ENCODE results near the gene GLCCI1. TPM values are rescaled to one million over a fixed set of nuclear protein-coding genes. Genes with fewer than 3 reads are reported as not detected.

Gene GLCCI1
- total RNA-seq, 4 donors from 2014 or later = 15.6 to 24.0 (median 21.7) TPM

DNA sequence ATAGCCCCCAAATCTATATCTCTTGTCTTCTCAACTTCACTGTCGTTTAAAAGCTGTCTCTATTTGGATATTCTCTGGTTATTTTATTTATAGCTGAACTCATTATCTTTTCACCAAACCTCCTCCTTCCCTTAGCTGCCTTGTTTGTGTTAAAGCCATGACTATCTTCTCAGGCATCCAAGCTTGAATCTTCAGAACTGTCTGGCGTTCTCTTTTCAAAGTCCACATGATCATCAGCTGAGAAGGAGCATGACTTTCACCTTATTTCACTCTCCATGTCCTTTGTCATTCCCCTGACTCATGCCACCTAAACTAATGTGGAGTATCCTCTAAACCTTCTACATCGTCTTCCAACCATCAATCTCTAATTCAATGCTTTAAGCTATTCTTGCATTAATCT lies 5.7 kb upstream of the GLCCI1 start:
- TF ChIP-seq, protein P1, sequence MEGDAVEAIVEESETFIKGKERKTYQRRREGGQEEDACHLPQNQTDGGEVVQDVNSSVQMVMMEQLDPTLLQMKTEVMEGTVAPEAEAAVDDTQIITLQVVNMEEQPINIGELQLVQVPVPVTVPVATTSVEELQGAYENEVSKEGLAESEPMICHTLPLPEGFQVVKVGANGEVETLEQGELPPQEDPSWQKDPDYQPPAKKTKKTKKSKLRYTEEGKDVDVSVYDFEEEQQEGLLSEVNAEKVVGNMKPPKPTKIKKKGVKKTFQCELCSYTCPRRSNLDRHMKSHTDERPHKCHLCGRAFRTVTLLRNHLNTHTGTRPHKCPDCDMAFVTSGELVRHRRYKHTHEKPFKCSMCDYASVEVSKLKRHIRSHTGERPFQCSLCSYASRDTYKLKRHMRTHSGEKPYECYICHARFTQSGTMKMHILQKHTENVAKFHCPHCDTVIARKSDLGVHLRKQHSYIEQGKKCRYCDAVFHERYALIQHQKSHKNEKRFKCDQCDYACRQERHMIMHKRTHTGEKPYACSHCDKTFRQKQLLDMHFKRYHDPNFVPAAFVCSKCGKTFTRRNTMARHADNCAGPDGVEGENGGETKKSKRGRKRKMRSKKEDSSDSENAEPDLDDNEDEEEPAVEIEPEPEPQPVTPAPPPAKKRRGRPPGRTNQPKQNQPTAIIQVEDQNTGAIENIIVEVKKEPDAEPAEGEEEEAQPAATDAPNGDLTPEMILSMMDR (IDR thresholded peaks at IDR 0.05; ENCODE audit: low read depth) = no peak

DNA sequence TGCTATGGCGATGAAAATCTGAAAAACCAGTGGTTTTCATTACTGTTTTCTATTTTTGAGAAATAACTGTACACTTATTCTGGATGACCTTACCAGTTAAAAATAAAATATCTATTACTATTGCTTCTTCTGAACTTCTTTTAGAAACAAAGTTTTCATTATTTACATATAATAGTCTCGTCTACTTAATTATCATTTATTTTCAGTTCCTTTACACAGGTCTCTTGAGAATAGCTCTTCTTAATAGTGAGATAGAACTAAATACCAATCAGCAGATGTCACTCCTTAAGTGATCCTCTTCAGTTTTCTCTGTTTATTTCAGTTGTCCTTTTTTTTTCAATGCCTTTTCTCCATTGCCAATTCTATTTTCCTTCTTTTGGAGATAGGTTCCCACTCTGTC lies 4.3 kb upstream of the GLCCI1 start:
- TF ChIP-seq, protein P1 (IDR thresholded peaks at IDR 0.05; ENCODE audit: low read depth) = no peak

DNA sequence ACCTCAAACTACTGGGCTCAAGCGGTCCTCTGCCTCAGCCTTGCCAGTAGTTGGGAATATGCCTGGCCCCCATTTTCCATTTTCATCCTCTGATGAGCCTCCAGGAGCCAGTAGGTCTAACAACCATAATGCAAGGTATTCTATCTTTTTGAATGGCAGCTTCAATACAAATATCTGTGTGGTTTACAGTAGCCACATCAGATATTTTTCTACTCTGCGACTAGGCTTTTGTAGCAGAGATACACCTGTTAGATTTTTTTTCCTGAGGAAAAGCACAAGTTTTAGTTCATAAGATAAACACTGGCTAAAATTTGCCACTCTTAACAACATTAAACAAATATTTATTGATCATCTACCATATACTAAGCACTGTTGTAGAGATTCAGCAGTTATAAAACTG lies 3.9 kb upstream of the GLCCI1 start:
- TF ChIP-seq, protein P1 (IDR thresholded peaks at IDR 0.05; ENCODE audit: low read depth) = no peak

DNA sequence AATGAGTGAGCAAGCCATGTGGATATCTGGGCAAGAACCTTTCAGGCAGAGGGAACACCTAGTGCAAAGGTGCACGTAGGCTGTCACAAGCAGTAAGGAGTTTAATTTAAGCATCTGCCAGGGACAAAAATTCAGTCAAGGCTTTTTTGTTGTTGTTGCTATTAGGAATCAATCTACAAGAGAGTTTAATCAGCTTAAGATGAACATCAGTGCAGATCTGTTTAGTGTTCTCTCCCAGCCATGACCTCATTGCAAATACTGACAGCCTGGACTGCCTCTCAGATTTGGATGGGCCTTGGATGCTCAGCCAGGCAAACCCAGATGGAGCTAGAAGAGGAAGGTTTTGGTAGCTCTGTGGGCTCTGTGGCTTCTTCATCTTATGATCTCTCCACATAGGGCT lies 3.3 kb upstream of the GLCCI1 start:
- TF ChIP-seq, protein P1 (IDR thresholded peaks at IDR 0.05; ENCODE audit: low read depth) = no peak

DNA sequence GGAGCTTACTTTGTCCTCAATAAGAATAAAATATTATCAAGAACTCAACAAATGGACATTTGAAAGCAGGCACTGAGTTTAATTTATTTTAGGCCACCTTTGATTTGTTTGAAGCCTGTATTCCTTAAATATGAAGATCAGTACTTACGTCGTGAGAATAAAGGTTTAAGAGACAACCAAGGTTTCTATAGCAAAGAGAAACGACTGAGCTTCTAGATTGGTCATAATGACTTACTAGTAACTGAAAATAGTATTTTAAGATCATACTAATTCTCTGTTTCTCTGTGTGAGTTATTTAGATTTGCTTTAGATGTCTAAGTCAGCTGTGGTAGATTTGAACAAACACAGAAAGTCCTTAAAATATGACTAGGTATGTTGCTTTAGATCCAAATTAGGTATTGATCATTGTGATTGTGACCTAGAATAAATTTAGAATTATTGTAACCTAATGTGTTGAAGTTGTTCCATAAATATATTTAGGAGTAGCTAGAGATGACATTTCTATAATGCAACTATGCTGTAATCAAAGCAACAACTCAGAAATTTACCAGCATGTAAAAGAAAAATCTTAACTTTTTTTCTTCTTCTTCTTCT lies 2.4 kb upstream of the GLCCI1 start:
- TF ChIP-seq, protein P1 (IDR thresholded peaks at IDR 0.05; ENCODE audit: low read depth) = no peak

DNA sequence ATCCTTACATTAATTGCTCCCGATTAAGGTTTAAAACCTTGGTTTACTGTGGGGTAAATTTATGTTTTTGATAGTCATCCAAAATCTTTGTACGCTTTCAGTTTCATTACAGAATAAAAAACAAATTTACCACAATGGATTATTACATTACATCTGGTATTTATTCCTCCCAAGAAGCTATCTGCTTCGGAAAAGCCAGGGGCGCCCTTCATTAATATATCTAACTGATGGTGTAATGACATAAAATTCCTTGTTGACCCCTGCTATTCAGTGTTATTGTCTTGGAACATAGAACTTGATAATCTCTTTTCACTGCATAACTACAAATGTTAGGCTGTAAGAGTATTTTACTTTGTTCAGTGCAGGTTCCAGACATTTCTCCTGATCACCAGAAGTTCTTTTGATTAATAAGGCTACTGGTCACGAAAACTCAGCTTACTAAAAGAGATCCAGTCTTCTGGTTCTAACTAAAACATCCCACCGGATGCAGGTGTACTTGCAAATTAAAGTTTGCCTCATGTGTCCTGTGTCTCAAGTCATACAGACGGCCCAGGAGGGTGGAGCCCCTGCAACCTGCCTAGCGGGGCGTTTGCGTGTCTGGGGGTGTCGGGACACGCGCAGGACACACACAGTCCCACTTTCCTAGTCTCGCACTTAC lies 581 bp upstream of the GLCCI1 start:
- TF ChIP-seq, protein P1 (IDR thresholded peaks at IDR 0.05; ENCODE audit: low read depth) = no peak

DNA sequence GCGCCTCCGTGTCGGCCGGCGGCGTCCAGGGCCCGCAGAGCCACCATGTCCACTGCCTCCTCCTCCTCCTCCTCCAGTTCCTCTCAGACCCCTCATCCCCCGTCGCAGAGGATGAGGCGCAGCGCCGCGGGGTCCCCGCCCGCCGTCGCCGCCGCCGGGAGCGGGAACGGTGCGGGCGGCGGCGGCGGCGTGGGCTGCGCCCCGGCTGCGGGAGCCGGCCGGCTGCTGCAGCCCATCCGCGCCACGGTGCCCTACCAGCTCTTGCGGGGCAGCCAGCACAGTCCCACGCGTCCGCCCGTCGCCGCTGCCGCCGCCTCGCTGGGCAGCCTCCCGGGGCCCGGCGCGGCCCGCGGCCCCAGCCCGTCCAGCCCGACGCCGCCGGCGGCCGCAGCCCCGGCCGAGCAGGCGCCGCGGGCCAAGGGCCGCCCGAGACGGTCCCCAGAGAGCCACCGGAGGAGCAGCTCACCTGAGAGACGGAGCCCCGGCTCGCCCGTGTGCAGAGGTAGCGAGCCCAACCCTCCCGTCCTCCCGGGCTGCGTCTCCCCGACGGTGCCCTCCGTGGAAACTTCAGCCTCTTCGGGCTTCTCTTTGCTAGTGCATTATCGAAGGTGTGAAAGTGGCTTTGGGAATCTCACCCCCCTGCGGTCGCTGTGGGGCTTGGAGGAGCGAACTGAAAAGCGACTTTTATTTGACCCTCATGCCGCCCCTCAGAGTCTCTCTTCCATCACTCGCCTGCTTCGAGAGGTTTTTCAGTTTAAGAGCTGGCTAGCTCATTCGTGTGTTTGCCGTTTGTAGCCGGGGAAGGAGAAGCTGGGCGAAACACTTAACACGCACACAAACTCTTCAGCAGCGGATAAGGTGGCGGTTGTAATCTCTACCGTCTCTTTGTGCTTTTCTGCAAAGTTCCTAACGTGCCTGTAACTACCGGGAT lies 975 bp downstream of the GLCCI1 start:
- TF ChIP-seq, protein P1 (IDR thresholded peaks at IDR 0.05; ENCODE audit: low read depth) = no peak

All from subcutaneous adipose tissue (tissue), 4 donors.